Measurements from ENCODE around the gene RHOC.
A peak's percentile ranks its signal among the peaks of the same experiment; 100 is the strongest.

Gene RHOC

GRCh38 chr1:112717263-112717873 is 10.4 kb upstream of the RHOC start:
- no peak for DNase-seq (ENCODE audit: low spot score)
- in situ Hi-C loops (cut with MboI; ENCODE audit: low sequenced_read_pairs, unreplicated experiment) = loop anchor here (5.0 to 25.0 kb wide), 2 partner anchors 90 to 320 kb away; no protein-coding TSS in a partner anchor
- TF ChIP-seq CTCF (IDR thresholded peaks at IDR 0.05; ENCODE audit: borderline replicate concordance, control extremely low read depth, extremely low read depth, insufficient read depth, missing control alignments) = no peak

- peak; percentile 91 for TF ChIP-seq CTCF (IDR thresholded peaks at IDR 0.05; ENCODE audit: borderline replicate concordance, control extremely low read depth, extremely low read depth, insufficient read depth, missing control alignments)
- in situ Hi-C loops (cut with MboI; ENCODE audit: low sequenced_read_pairs, unreplicated experiment) = loop anchor here (5.0 to 25.0 kb wide), 2 partner anchors 91 to 321 kb away; no protein-coding TSS in a partner anchor
- peak; percentile 77 for DNase-seq (ENCODE audit: low spot score)
These were observed 9.3 kb upstream of the RHOC start for GRCh38 chr1:112716133-112716720.

- peak; percentile 98 for DNase-seq (ENCODE audit: low spot score)
- no peak for TF ChIP-seq CTCF (IDR thresholded peaks at IDR 0.05; ENCODE audit: borderline replicate concordance, control extremely low read depth, extremely low read depth, insufficient read depth, missing control alignments)
- in situ Hi-C loops (cut with MboI; ENCODE audit: low sequenced_read_pairs, unreplicated experiment) = loop anchor here (5.0 to 25.0 kb wide), 2 partner anchors 92 to 322 kb away; no protein-coding TSS in a partner anchor
These were observed 8.5 kb upstream of the RHOC start, which contains the start of gene PPM1J for GRCh38 chr1:112715264-112716053. Gene PPM1J, minus strand, starts transcription at chr1:112715332. Its CDS starts 31 bp downstream, at chr1:112715301.

GRCh38 chr1:112714313-112715263 is 7.7 kb upstream of the RHOC start:
- TF ChIP-seq CTCF (IDR thresholded peaks at IDR 0.05; ENCODE audit: borderline replicate concordance, control extremely low read depth, extremely low read depth, insufficient read depth, missing control alignments) = no peak
- no peak for DNase-seq (ENCODE audit: low spot score)

GRCh38 chr1:112713466-112714312 is 6.8 kb upstream of the RHOC start:
- no peak for TF ChIP-seq CTCF (IDR thresholded peaks at IDR 0.05; ENCODE audit: borderline replicate concordance, control extremely low read depth, extremely low read depth, insufficient read depth, missing control alignments)
- in situ Hi-C loops (cut with MboI; ENCODE audit: low sequenced_read_pairs, unreplicated experiment) = loop anchor here (25.0 kb wide), 1 partner anchor 324 kb away; no protein-coding TSS in a partner anchor
- peak; percentile 59 for DNase-seq (ENCODE audit: low spot score)

More at GRCh38 chr1:112714313-112715263, 7.7 kb upstream of the RHOC start:
- in situ Hi-C loops (cut with MboI; ENCODE audit: low sequenced_read_pairs, unreplicated experiment) = loop anchor here (5.0 to 25.0 kb wide), 2 partner anchors 93 to 323 kb away; no protein-coding TSS in a partner anchor
